GM20431 (cell line): ENCODE data around the gene DNAH2.
"Not testable (repeated sequence)": the region's sequence is repeated elsewhere in the genome, so short reads cannot be mapped to it uniquely, and the experiment has no call there.

Experiments
- in situ Hi-C: fragments of 300-500 bp; cut with MseI, MboI; formaldehyde crosslinking; loops from one replicate; pipeline ENCODE4 v1.15.0; 2020; ENCODE audit warnings: low sequenced_read_pairs; ENCODE audit not compliant: unreplicated experiment

DNAH2 gene

GRCh38 chr17:7856011-7856810, 138.7 kb downstream of the DNAH2 start:
- in situ Hi-C loops = no loop called here

- in situ Hi-C loops = no loop called here
Measured at GRCh38 chr17:7856811-7857712, 139.5 kb downstream of the DNAH2 start, which contains the start of gene NAA38. TSS of gene NAA38 (minus strand) at chr17:7857559. CDS start at chr17:7857463, 96 bp downstream.

GRCh38 chr17:7857713-7858521, 140.4 kb downstream of the DNAH2 start, which contains the start of gene CYB5D1:
TSS of gene CYB5D1 (plus strand) at chr17:7858003. CDS start at chr17:7858135, 132 bp downstream.
- in situ Hi-C loops = no loop called here

- in situ Hi-C loops = no loop called here
Measured at GRCh38 chr17:7858522-7858810, 140.9 kb downstream of the DNAH2 start.

- in situ Hi-C loops = no loop called here
Measured at GRCh38 chr17:7859028-7859427, 141.5 kb downstream of the DNAH2 start.

- in situ Hi-C loops = no loop called here
Measured at GRCh38 chr17:7862692-7863437, 145.3 kb downstream of the DNAH2 start.

GRCh38 chr17:7864384-7864783, 146.8 kb downstream of the DNAH2 start:
- in situ Hi-C loops = not testable (repeated sequence)

GRCh38 chr17:7864995-7865650, 147.6 kb downstream of the DNAH2 start:
- in situ Hi-C loops = no loop called here

GRCh38 chr17:7867881-7868329, 150.4 kb downstream of the DNAH2 start:
- in situ Hi-C loops = no loop called here

- in situ Hi-C loops = no loop called here
Measured at GRCh38 chr17:7873051-7873450, 155.5 kb downstream of the DNAH2 start.

GRCh38 chr17:7875804-7876370, 158.3 kb downstream of the DNAH2 start:
- in situ Hi-C loops = no loop called here

- in situ Hi-C loops = no loop called here
Measured at GRCh38 chr17:7878234-7878633, 160.7 kb downstream of the DNAH2 start.

- in situ Hi-C loops = no loop called here
Measured at GRCh38 chr17:7880076-7880868, 162.7 kb downstream of the DNAH2 start.

GRCh38 chr17:7881276-7882054, 163.9 kb downstream of the DNAH2 start:
- in situ Hi-C loops = no loop called here

GRCh38 chr17:7882068-7882467, 164.5 kb downstream of the DNAH2 start:
- in situ Hi-C loops = no loop called here

- in situ Hi-C loops = no loop called here
Measured at GRCh38 chr17:7882629-7883028, 165.1 kb downstream of the DNAH2 start.
